Astrocyte (in vitro differentiated cells and primary cell): Measurements from ENCODE around the gene ZNF292. TPM values are rescaled to one million over a fixed set of nuclear protein-coding genes. Genes with fewer than 3 reads are reported as not detected.

Experiments
- DNase-seq: peaks from one replicate; pipeline ENCODE4 v3.0.0-alpha.2; 2010; ENCODE audit warnings: low read depth
- FAIRE-seq: peaks from 2 replicates; lab custom pipeline; 2011; peaks lifted over from hg19 to GRCh38; lab: Jason Lieb, UNC
- H2AFZ ChIP-seq: 2 replicates; pipeline ENCODE4 v1.6.0; 2012; ENCODE audit warnings: low read depth, low read length, inconsistent platforms
- H3K27ac ChIP-seq: 2 replicates; pipeline ENCODE4 v1.5.1; 2011; ENCODE audit warnings: low read depth, low read length, inconsistent platforms
- H3K27me3 ChIP-seq: 2 replicates; pipeline ENCODE4 v1.6.0; 2011; ENCODE audit warnings: low read length, inconsistent platforms; ENCODE audit not compliant: insufficient read depth
- H3K36me3 ChIP-seq: 2 replicates; pipeline ENCODE4 v1.5.1; 2011; ENCODE audit warnings: low read length, inconsistent platforms; ENCODE audit not compliant: insufficient read depth
- H3K4me1 ChIP-seq: 2 replicates; pipeline ENCODE4 v1.5.1; 2011; ENCODE audit warnings: low read length, inconsistent platforms; ENCODE audit not compliant: insufficient read depth
- H3K4me2 ChIP-seq: 2 replicates; pipeline ENCODE4 v1.6.0; 2012; ENCODE audit warnings: low read length, inconsistent platforms
- H3K4me3 ChIP-seq: 2 replicates; pipeline ENCODE4 v1.5.1; 2011; ENCODE audit warnings: low read depth, mild to moderate bottlenecking, low read length, inconsistent platforms; ENCODE audit not compliant: insufficient read depth
- H3K79me2 ChIP-seq: 2 replicates; pipeline ENCODE4 v1.6.0; 2012; ENCODE audit warnings: mild to moderate bottlenecking, low read length, inconsistent platforms; ENCODE audit not compliant: insufficient read depth
- H3K9ac ChIP-seq: 2 replicates; pipeline ENCODE4 v1.6.0; 2012; ENCODE audit warnings: mild to moderate bottlenecking, low read length, inconsistent platforms
- H3K9me3 ChIP-seq: 2 replicates; pipeline ENCODE4 v1.5.1; 2012; ENCODE audit warnings: low read depth, mild to moderate bottlenecking, low read length, inconsistent platforms; ENCODE audit not compliant: insufficient read depth
- H4K20me1 ChIP-seq: 2 replicates; pipeline ENCODE4 v1.6.0; 2012; ENCODE audit warnings: low read length, inconsistent platforms; ENCODE audit not compliant: insufficient read depth
- H3K27ac Mint-ChIP-seq: one replicate; pipeline ENCODE4 v1.8.0; 2021; ENCODE audit warnings: mild to moderate bottlenecking, mixed read lengths; ENCODE audit not compliant: unreplicated experiment
- H3K27me3 Mint-ChIP-seq: one replicate; pipeline ENCODE4 v1.8.0; 2021; ENCODE audit warnings: low read depth, mixed read lengths; ENCODE audit not compliant: unreplicated experiment
- H3K36me3 Mint-ChIP-seq: one replicate; pipeline ENCODE4 v1.8.0; 2021; ENCODE audit warnings: low read depth, mixed read lengths; ENCODE audit not compliant: unreplicated experiment
- H3K4me1 Mint-ChIP-seq: one replicate; pipeline ENCODE4 v1.8.0; 2021; ENCODE audit warnings: low read depth, mixed read lengths; ENCODE audit not compliant: unreplicated experiment
- H3K4me3 Mint-ChIP-seq: one replicate; pipeline ENCODE4 v1.8.0; 2021; ENCODE audit warnings: mild to moderate bottlenecking, moderate library complexity, mixed read lengths; ENCODE audit not compliant: unreplicated experiment
- H3K9me3 Mint-ChIP-seq: one replicate; pipeline ENCODE4 v1.8.0; 2021; ENCODE audit warnings: mild to moderate bottlenecking, mixed read lengths; ENCODE audit not compliant: unreplicated experiment
- EZH2 ChIP-seq: IDR thresholded peaks from 2 replicates; pipeline ENCODE4 v1.6.1; 2012; ENCODE audit warnings: mild to moderate bottlenecking, low read length, inconsistent platforms; ENCODE audit not compliant: insufficient read depth
- total RNA-seq: library from RNA; stranded (reverse); gene quantifications from 2 replicates; pipeline ENCODE4 v1.2.1, GENCODE V29; 2021
- TF ChIP-seq, protein P1 (sequence below): IDR thresholded peaks from 2 replicates; pipeline ENCODE4 v1.5.1; 2011; ENCODE audit warnings: low read depth, mild to moderate bottlenecking, inconsistent platforms, low read length, moderate library complexity; ENCODE audit not compliant: insufficient read depth

Gene ZNF292
- total RNA-seq, 1 donor from 2014 or later: 31.5 TPM

- Mint-ChIP-seq H3K27ac (no peak overlapping the region), H3K9me3 (no peaks in the 10 kb centered on the region), H3K27me3 (no peaks in the 10 kb centered on the region), H3K4me3 (peak overlapping the region; percentile 9), H3K4me1 (peaks cover 26% of the 10 kb centered on the region), H3K36me3 (no peaks in the 10 kb centered on the region)
- Histone ChIP-seq H3K36me3 (no peaks in the 10 kb centered on the region), H3K4me3 (no peak overlapping the region), H3K27me3 (no peaks in the 10 kb centered on the region), H3K9me3 (no peaks in the 10 kb centered on the region), H2AFZ (no peak overlapping the region), H4K20me1 (peaks cover 97% of the 10 kb centered on the region), H3K9ac (no peak overlapping the region), H3K4me2 (no peak overlapping the region), H3K27ac (no peak overlapping the region), H3K4me1 (no peaks in the 10 kb centered on the region), H3K79me2 (peaks cover 100% of the 10 kb centered on the region)
- TF ChIP-seq, protein P1, sequence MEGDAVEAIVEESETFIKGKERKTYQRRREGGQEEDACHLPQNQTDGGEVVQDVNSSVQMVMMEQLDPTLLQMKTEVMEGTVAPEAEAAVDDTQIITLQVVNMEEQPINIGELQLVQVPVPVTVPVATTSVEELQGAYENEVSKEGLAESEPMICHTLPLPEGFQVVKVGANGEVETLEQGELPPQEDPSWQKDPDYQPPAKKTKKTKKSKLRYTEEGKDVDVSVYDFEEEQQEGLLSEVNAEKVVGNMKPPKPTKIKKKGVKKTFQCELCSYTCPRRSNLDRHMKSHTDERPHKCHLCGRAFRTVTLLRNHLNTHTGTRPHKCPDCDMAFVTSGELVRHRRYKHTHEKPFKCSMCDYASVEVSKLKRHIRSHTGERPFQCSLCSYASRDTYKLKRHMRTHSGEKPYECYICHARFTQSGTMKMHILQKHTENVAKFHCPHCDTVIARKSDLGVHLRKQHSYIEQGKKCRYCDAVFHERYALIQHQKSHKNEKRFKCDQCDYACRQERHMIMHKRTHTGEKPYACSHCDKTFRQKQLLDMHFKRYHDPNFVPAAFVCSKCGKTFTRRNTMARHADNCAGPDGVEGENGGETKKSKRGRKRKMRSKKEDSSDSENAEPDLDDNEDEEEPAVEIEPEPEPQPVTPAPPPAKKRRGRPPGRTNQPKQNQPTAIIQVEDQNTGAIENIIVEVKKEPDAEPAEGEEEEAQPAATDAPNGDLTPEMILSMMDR: no peak
- FAIRE-seq: no peak
- DNase-seq: no peak
Observed at GRCh38 chr6:87164004-87164403, 8.6 kb downstream of the ZNF292 start.

DNA sequence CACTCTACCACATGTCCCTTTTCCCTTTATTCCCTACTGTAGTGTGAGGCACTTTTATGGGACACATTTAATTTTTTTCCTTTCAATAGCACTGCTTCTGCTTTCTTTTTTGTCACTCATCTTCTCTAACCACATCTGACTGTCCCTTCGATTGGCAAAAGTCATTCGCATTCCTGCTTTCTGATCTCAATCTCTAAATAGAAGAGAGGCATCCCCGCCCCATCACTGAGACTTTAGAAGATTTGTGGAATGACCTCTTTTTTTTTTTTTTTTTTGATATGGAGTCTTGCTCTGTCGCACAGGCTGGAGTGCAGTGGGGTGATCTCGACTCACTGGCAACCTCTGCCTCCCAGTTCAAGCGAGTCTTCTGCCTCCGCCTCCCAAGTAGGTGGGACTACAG lies 9.1 kb downstream of the ZNF292 start:
- DNase-seq (no peak), FAIRE-seq (no peak)
- peaks cover 100% of the 10 kb centered on the region for H3K79me2 ChIP-seq
- Mint-ChIP-seq H3K4me1 (peaks cover 26% of the 10 kb centered on the region), H3K27me3 (no peaks in the 10 kb centered on the region), H3K9me3 (no peaks in the 10 kb centered on the region), H3K4me3 (no peak overlapping the region), H3K36me3 (no peaks in the 10 kb centered on the region), H3K27ac (no peak overlapping the region)
- H3K27ac ChIP-seq: no peak overlapping the region
- H3K27me3 ChIP-seq: no peaks in the 10 kb centered on the region
- no peak overlapping the region for H3K9ac ChIP-seq
- H3K4me1 ChIP-seq: no peaks in the 10 kb centered on the region
- H3K9me3 ChIP-seq: no peaks in the 10 kb centered on the region
- TF ChIP-seq, protein P1: no peak
- TF ChIP-seq EZH2: no peak
- peaks cover 99% of the 10 kb centered on the region for H4K20me1 ChIP-seq
- H3K4me3 ChIP-seq: no peak overlapping the region
- no peaks in the 10 kb centered on the region for H3K36me3 ChIP-seq
- H2AFZ ChIP-seq: no peak overlapping the region
- no peak overlapping the region for H3K4me2 ChIP-seq

DNA sequence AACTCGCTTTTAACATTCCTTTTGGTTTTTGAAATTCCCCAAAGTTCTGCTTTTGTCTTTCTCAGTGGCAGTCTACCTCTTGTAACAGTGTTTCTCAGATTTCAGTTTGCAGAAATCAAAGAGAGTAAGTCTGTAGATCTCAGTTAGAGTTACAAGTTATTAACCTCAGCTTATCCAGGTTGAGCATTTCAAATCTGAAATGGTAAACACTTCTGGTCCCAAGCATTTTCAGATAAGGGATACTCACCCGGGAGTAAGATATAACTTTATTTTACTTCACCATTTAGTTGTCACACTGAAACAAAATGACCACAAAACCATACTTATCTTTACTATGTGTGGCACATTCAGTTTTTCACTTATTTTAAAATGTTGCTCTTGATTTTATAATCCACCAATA lies 9.8 kb downstream of the ZNF292 start:
- Histone ChIP-seq H3K4me2 (no peak overlapping the region), H3K9me3 (no peaks in the 10 kb centered on the region), H4K20me1 (peaks cover 98% of the 10 kb centered on the region), H3K4me3 (no peak overlapping the region), H3K4me1 (no peaks in the 10 kb centered on the region), H3K9ac (no peak overlapping the region), H3K27ac (no peak overlapping the region), H3K79me2 (peaks cover 100% of the 10 kb centered on the region), H3K36me3 (no peaks in the 10 kb centered on the region), H3K27me3 (no peaks in the 10 kb centered on the region), H2AFZ (no peak overlapping the region)
- Mint-ChIP-seq H3K27ac (no peak overlapping the region), H3K4me3 (no peak overlapping the region), H3K9me3 (no peaks in the 10 kb centered on the region), H3K4me1 (peaks cover 26% of the 10 kb centered on the region), H3K36me3 (no peaks in the 10 kb centered on the region), H3K27me3 (no peaks in the 10 kb centered on the region)
- no peak for DNase-seq
- TF ChIP-seq, protein P1: no peak
- TF ChIP-seq EZH2: no peak
- FAIRE-seq: no peak
